ENCODE data around the gene PI4KA. TPM values are rescaled to one million over a fixed set of nuclear protein-coding genes. Genes with fewer than 3 reads are reported as not detected.
"Not testable (repeated sequence)": the region's sequence is repeated elsewhere in the genome, so short reads cannot be mapped to it uniquely, and the experiment has no call there.

PI4KA gene
- polyA plus RNA-seq, 5 donors = 46.5 to 73.7 (median 72.2) TPM

GRCh38 chr22:20852076-20852475 lies 6.5 kb downstream of the PI4KA start:
- no peak for DNase-seq

DNA sequence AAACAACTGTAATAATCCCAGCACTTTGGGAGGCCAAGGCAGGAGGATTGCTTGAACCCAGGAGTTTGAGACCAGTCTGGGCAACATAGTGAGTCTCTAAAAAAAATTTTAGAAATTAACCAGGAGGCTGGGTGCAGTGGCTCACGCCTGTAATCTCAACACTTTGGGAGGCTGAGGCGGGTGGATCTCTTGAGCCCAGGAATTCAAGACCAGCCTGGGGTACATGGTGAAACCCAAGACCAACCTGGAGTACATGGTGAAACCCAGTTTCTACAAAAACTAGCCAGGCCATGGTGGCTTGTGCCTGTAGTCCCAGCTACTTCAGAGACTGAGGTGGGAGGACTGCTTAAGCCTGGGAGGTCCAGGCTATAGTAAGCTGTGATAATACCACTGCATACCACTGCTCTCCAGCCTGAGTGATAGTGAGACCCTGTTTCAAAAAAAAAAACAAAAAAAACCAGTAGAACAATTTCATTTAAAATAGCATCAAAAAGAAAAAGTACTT lies 11.2 kb downstream of the PI4KA start:
- DNase-seq = no peak

GRCh38 chr22:20844055-20845037 lies 14.3 kb downstream of the PI4KA start:
- no peak for DNase-seq

DNA sequence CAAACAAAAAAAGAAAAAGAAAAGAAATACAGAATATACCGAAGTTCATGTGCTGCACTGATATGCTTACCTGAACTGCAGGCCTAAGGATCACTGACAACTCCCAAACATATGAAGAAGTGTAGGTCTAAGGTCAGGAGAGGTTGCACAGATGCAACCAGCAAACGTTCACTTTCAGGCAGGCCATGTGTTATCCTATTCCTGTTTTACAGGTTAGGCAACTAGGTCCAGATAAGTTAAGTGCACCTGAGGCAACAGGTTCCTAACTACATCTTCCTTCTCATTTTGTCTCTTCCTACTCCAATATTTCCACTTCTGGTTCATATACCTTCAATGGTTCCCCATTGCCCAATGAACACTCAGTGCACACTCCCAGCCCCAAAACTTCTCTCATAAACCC lies 15.1 kb downstream of the PI4KA start:
- DNase-seq = no peak

GRCh38 chr22:20840646-20841371 lies 17.8 kb downstream of the PI4KA start:
- DNase-seq = no peak

GRCh38 chr22:20839837-20840645 lies 18.6 kb downstream of the PI4KA start:
- DNase-seq = no peak

GRCh38 chr22:20839354-20839753 lies 19.3 kb downstream of the PI4KA start:
- DNase-seq = not testable (repeated sequence)

GRCh38 chr22:20836987-20837823 lies 21.4 kb downstream of the PI4KA start:
- DNase-seq = no peak

DNA sequence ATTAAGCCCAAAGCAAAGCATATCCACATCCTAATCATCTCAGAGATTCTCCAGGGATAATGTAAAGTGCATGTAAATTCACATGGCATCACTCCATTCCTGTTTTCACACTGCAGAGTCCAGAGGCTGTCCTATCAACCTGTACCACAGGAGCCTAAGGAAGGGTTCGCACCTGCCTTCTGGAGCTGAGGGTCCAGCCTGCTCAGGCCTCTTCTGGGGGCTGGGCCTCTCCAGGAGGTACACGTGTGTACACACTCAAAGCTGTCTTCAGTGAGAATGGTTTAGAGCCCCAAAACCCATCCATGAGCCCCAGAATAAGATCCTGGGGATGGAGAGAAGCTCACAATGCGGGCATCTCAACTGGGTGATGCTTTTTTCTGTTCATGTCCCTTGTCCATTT lies 23.9 kb downstream of the PI4KA start:
- no peak for DNase-seq

- DNase-seq = no peak
These were observed 24.4 kb downstream of the PI4KA start for GRCh38 chr22:20834206-20834605.

DNA sequence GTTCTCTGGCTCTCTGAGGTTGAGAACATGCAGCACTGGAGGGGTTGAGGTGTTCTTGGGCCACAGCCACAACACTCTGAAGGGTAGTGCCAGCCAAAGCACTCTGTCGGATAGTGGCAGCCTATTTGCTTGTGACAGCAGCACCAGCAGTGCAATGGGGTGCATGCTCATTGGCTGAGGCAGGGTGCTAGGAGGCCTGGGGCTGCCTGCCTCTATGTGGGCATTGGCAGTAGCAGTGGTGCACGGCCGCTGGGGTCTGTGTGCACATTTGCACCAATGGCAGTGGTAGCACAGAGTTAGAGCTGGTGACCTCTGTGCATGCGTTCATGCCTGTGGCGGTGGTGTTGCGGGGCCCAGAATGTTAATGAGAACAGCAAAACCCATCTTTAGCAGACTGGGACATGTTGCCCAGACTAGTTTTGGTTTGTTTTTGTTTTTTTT lies 25.4 kb downstream of the PI4KA start:
- no peak for DNase-seq

DNA sequence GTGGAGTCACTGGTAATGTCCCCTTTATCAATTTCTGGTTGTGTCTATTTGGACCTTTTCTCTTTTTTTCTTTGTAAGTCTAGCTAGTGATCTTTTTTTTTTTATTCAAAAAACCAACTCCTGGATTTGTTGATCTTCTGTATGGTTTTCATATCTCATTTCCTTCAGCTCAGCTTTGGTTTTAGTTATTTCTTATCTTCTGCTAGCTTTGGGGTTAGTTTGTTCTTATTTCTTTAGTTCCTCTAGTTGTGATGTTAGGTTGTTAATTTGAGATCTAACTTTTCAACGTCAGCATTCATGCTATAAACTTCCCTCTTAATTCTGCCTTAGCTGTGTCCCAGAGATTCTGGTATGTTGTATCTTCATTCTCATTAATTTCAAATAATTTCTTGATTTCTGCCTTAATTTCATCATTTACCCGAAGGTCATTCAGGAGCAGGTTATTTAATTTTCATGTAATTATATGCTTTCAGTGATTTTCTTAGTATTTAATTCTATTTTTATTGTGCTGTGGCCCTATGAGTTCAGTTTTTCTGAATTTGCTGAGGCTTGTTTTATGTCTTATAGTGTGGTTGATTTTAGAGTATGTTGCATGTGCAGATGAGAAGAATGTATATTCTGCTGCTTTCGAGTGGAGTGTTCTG lies 29.0 kb downstream of the PI4KA start:
- DNase-seq = no peak

DNA sequence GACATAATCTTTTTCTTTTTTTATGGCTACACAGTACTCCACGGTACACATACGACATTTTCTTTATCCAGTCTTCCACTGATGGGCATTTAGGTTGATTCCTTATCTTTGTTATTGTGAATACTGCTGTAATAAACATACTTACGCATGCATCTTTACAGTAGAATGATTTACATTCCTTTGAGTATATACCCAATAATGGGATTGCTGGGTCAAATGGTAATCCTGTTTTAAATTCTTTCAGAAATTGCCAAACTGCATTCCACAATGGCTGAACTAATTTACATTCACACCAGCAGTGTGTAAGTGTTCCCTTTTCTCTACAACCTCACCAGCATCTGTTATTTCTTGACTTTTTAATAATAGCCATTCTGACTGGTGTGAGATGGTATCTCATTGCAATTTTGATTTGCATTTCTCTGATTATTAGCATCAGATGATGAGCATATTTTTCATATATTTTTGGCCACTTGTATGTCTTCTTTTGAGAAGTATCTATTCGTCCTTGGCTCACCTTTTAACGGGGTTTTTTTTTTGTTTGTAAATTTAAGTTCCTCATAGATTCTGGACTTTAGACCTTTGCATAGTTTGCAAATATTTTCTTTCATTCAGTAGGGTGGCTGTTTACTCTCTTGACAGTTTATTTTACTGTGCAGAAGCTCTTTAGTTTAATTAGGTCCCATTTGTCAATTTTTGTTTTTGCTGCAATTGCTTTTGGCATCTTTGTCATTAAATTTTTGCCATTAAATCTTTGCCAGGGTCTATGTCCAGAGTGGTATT lies 32.0 kb downstream of the PI4KA start:
- DNase-seq = not testable (repeated sequence)

DNA sequence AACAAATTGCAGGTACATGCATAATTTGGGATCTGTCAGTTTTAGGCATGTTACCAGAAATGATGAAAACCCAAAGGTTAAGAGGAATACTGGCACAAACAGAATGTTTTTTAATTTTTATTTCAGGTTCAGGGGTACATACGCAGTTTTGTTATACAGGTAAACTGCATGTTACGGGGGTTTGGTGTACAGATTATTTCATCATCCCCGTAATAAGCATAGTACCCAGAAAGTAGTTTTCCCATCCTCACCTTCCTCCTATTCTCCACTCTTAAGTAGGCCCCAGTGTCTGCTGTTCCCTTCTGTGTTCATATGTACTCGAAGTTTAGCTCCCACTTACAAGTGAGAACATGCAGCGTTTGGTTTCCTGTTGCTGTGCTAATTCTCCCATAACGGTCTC lies 33.0 kb downstream of the PI4KA start:
- no peak for DNase-seq

DNA sequence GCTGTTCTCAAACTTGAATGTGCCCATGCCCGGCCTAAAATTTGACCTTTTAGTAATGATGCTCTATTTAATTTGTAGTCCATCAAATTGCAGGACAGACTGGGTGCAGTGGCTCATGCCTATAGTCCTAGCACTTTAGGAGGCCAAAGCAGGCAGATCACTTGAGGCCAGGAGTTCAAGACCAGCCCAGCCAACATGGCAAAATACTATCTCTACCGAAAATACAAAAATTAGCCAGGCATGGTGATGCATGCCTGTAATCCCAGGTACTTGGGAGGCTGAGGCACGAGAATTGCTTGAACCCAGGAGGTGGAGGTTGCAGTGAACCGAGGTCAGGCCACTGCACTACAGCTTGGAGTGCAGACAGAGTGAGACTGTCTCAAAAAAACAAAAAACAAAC lies 33.4 kb downstream of the PI4KA start:
- not testable (repeated sequence) for DNase-seq

DNA sequence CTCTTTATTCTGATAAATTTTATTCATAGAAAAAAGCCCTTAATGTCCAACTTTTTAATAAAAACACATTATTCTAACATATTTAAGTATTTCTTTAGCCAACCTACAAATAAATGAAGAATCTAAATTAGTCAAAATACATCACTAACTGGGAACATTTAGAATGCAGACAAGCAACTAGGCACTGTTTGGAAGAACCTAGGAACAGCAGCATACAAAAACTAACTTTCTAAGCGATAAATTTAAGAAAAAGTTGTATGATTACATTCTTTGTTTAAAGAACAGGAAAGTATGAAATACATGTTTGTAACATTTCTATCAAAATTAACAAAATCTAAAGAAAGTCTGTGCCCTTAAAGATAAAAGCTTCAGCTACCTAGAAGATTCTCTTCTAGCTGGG lies 35.3 kb downstream of the PI4KA start:
- DNase-seq = no peak

GRCh38 chr22:20822240-20822639 lies 36.4 kb downstream of the PI4KA start:
- no peak for DNase-seq

DNA sequence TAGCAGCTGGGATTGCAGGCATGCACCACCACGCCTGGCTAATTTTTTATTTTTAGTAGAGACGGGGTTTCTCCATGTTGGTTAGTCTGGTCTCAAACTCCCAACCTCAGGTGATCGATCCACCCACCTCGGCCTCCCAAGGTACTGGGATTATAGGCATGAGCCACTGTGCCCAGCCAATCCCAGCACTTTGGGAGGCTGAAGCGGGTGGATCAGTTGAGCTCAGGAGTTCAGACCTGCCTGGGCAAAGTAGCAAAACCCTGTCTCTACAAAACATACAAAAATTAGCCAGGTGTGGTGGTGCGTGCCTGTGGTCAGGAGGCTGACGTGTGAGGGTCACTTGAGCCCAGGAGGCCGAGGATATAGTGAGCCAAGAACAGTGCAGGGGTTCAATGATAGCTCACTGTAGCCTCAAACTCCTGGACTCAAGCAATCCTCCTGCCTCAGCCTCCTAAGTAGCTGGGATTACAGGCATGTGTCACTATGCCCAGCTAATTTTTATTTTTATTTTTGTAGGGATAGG lies 36.8 kb downstream of the PI4KA start:
- not testable (repeated sequence) for DNase-seq

DNA sequence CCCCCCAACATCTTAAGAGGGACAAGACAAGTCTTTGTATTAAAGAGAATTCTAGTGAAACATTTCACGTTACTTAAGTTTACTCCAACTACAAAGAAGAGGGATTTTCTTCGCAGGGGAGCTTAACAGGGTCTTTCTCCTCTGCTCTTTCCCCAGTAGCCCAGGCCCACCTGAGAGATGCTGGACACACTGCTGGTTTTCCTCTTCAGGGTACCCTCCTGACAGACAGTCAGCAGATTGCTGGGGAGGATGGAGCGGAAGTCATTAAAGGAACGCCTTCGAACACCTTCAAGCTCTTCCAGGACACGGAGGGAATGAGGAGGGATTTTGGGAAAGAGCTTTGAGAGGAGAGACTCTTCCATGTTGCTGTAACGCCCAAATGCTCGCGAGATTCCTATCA lies 39.1 kb downstream of the PI4KA start:
- no peak for DNase-seq

All from right lung (tissue), 5 donors.